Measurements from ENCODE around the gene SCN7A. TPM values are rescaled to one million over a fixed set of nuclear protein-coding genes. Genes with fewer than 3 reads are reported as not detected.

The SCN7A gene
- total and polyA plus RNA-seq, 2 of the 4 experiments (the other 2 are of a cell fraction) = 0.39 to 0.90 TPM

GRCh38 chr2:166365239-166365638 is 128.8 kb downstream of the SCN7A start:
- ATAC-seq (ENCODE audit: low read depth) = no peak
- in situ Hi-C loops (cut with MboI; ENCODE audit: low sequenced_read_pairs) (no loop called here), dilution Hi-C loops (cut with HindIII; ENCODE audit: low sequenced_read_pairs, unreplicated experiment) (no loop called here), intact Hi-C loops (cut with micrococcal nuclease) (no loop called here)
- WGBS, 2 experiments (ENCODE audit: extremely low coverage in 2 of 2, insufficient read length in 1 of 2) = no CpG with 5 or more reads among the region's 3 CpGs
- Histone ChIP-seq H2BK20ac (ENCODE audit: low read depth, low read length) (no peak overlapping the region), H4K20me1 (ENCODE audit: insufficient read depth, low read length) (no peaks in the 10 kb centered on the region), H3K4me1 (ENCODE audit: control insufficient read depth, insufficient read depth, low read length) (peaks cover 2% of the 10 kb centered on the region; the same call in 1 of the 2 replicates), H2AK5ac (ENCODE audit: low read depth, low read length) (no peak overlapping the region), H3K4me3 (ENCODE audit: insufficient read depth, low read depth, low read length) (no peak overlapping the region), H3K23ac (ENCODE audit: low read depth, low read length) (no peak overlapping the region), H3K9ac (ENCODE audit: low read depth, low read length) (no peak overlapping the region), H3K4me2 (ENCODE audit: low read depth, low read length) (no peak overlapping the region), H3K36me3 (ENCODE audit: control insufficient read depth, insufficient read depth, low read length) (no peaks in the 10 kb centered on the region), H3K14ac (replicated peaks; ENCODE audit: low read depth, low read length) (no peak overlapping the region), H4K8ac (ENCODE audit: low read depth in 2 of 2, low read length in 2 of 2) (no peak overlapping the region), H4K91ac (ENCODE audit: insufficient read depth, low read depth, low read length) (no peak overlapping the region), H3K27ac (ENCODE audit: insufficient read depth, low read length) (no peak overlapping the region), H2BK15ac (ENCODE audit: low read depth, low read length) (no peak overlapping the region), H3K56ac (ENCODE audit: extremely low read depth, insufficient read depth, low read length) (no peak overlapping the region), H4K5ac (ENCODE audit: low read depth, low read length) (peak overlapping the region; percentile 32; the same call in 1 of the 2 replicates), H2AK9ac (replicated peaks; ENCODE audit: low read depth, low read length, poor library complexity) (no peak overlapping the region), H3K27me3 (ENCODE audit: control insufficient read depth, insufficient read depth, low read length) (no peaks in the 10 kb centered on the region), H3K4ac (ENCODE audit: low read depth, low read length) (no peak overlapping the region), H3K18ac (ENCODE audit: low read depth, low read length) (peak overlapping the region; percentile 51; the same call in 1 of the 2 replicates), H2BK120ac (ENCODE audit: low read depth, low read length) (no peak overlapping the region), H2BK5ac (ENCODE audit: low read depth, low read length, poor library complexity, severe bottlenecking) (no peak overlapping the region), H3K79me1 (ENCODE audit: low read depth in 1 of 2, low read length in 2 of 2) (peaks cover 7 to 37% of the 10 kb centered on the region in 2 experiments), H3K9me3 (ENCODE audit: control insufficient read depth, insufficient read depth, low read length) (no peaks in the 10 kb centered on the region), H3K9me1 (ENCODE audit: insufficient read depth, low read length) (no peaks in the 10 kb centered on the region), H2AFZ (replicated peaks; ENCODE audit: low read length, poor library complexity) (no peak overlapping the region)
- CTCF ChIA-PET = no interaction called here
- TF ChIP-seq RAD21 (IDR thresholded peaks at IDR 0.05; ENCODE audit: low read length) (no peak), POLR2A (IDR thresholded peaks at IDR 0.05; ENCODE audit: low read depth, low read length) (no peak), RCOR1 (IDR thresholded peaks at IDR 0.05; ENCODE audit: insufficient replicate concordance, low read length) (no peak), BHLHE40 (IDR thresholded peaks at IDR 0.05; ENCODE audit: low read depth, low read length) (no peak), CTCF (conservative IDR thresholded peaks at IDR 0.05; ENCODE audit: low read depth, low read length) (no peak), NFE2L2 (IDR thresholded peaks at IDR 0.05; ENCODE audit: low read depth, low read length) (no peak), ELK1 (IDR thresholded peaks at IDR 0.05; ENCODE audit: borderline replicate concordance, low read depth, low read length) (no peak), MAZ (IDR thresholded peaks at IDR 0.05; ENCODE audit: borderline replicate concordance, low read depth, low read length) (no peak), SMC3 (IDR thresholded peaks at IDR 0.05; ENCODE audit: low read depth, low read length) (no peak), MXI1 (IDR thresholded peaks at IDR 0.05; ENCODE audit: borderline replicate concordance, low read depth, low read length) (no peak)
- DNase-seq = no peak
- POLR2A ChIA-PET (ENCODE audit: unreplicated experiment) = no interaction called here
- no TSS peak for BruUV-seq (replicated peaks)
